GM04504 (cell line): Measurements from ENCODE around the gene TANC1.

ENCODE experiments used
- DNase-seq: peaks from one replicate; pipeline ENCODE4 v3.0.0-alpha.2; 2012; ENCODE audit warnings: low read depth

Gene TANC1

GRCh38 chr2:158968396-158969161, at the start of gene TANC1:
TANC1 (plus strand) TSS chr2:158968640; CDS start chr2:159065911, 97,271 bp downstream.
- peak; percentile 87 for DNase-seq

- DNase-seq: no peak
These were observed 46.6 kb upstream of the TANC1 start for GRCh38 chr2:158921599-158922408.

- DNase-seq: no peak
These were observed 45.8 kb upstream of the TANC1 start for GRCh38 chr2:158922601-158923000.

GRCh38 chr2:158923180-158923594, 45.3 kb upstream of the TANC1 start:
- no peak for DNase-seq

- no peak for DNase-seq
These were observed 44.8 kb upstream of the TANC1 start for GRCh38 chr2:158923641-158924040.

GRCh38 chr2:158926478-158926948, 41.9 kb upstream of the TANC1 start:
- peak; percentile 25 for DNase-seq

- no peak for DNase-seq
These were observed 39.9 kb upstream of the TANC1 start for GRCh38 chr2:158928515-158928914.

GRCh38 chr2:158928965-158929364, 39.5 kb upstream of the TANC1 start:
- no peak for DNase-seq

- DNase-seq: peak; percentile 24
These were observed 36.9 kb upstream of the TANC1 start for GRCh38 chr2:158931572-158931971.

GRCh38 chr2:158932131-158932645, 36.3 kb upstream of the TANC1 start:
- DNase-seq: no peak

- no peak for DNase-seq
These were observed 34.3 kb upstream of the TANC1 start for GRCh38 chr2:158934170-158934569.

GRCh38 chr2:158935617-158936016, 32.8 kb upstream of the TANC1 start:
- DNase-seq: no peak

- peak; percentile 84 for DNase-seq
These were observed 31.5 kb upstream of the TANC1 start for GRCh38 chr2:158936978-158937377.

GRCh38 chr2:158940356-158940755, 28.1 kb upstream of the TANC1 start:
- DNase-seq: no peak

- DNase-seq: no peak
These were observed 24.5 kb upstream of the TANC1 start for GRCh38 chr2:158943973-158944372.

GRCh38 chr2:158948964-158949699, 19.3 kb upstream of the TANC1 start:
- DNase-seq: no peak

GRCh38 chr2:158953454-158953853, 15.0 kb upstream of the TANC1 start:
- no peak for DNase-seq

GRCh38 chr2:158953926-158954763, 14.3 kb upstream of the TANC1 start:
- DNase-seq: peak; percentile 61

GRCh38 chr2:158955842-158956365, 12.5 kb upstream of the TANC1 start:
- DNase-seq: no peak

- DNase-seq: no peak
These were observed 10.1 kb upstream of the TANC1 start for GRCh38 chr2:158958365-158958764.

GRCh38 chr2:158960193-158960592, 8.2 kb upstream of the TANC1 start:
- no peak for DNase-seq
